GM23338 (cell line): ENCODE results near the gene SLC2A6. TPM values are rescaled to one million over a fixed set of nuclear protein-coding genes. Genes with fewer than 3 reads are reported as not detected.

ENCODE experiments used
- ATAC-seq: fragments of 200-7000 bp; cut with Tn5 transposase; 3 replicates; pipeline ENCODE4 v1.9.1; 2020
- DNase-seq: peaks from one replicate; pipeline ENCODE4 v3.0.0-alpha.2; 2015; ENCODE audit warnings: low spot score
- H2AFZ ChIP-seq: fragments of 200-600 bp; sonication (generic); 2 replicates; pipeline ENCODE4 v1.8.0; 2016; ENCODE audit warnings: antibody characterized with exemption, mild to moderate bottlenecking, moderate library complexity
- H3F3A ChIP-seq: fragments of 200-600 bp; sonication (generic); replicated peaks from 2 replicates; pipeline ENCODE4 v1.8.0; 2017; ENCODE audit warnings: antibody characterized with exemption, mixed run types, low read depth
- H3K27ac ChIP-seq: fragments of 200-600 bp; sonication (generic); 2 replicates; pipeline ENCODE4 v1.6.1; 2016; ENCODE audit warnings: low read depth
- H3K27me3 ChIP-seq: fragments of 200-600 bp; sonication (generic); 2 replicates; pipeline ENCODE4 v1.8.0; 2016; ENCODE audit warnings: mild to moderate bottlenecking, mixed run types, moderate library complexity; ENCODE audit not compliant: insufficient read depth
- H3K36me3 ChIP-seq: fragments of 200-600 bp; sonication (generic); 2 replicates; pipeline ENCODE4 v1.8.0; 2016; ENCODE audit warnings: mild to moderate bottlenecking; ENCODE audit not compliant: insufficient read depth
- H3K4me1 ChIP-seq: fragments of 200-600 bp; sonication (generic); 2 replicates; pipeline ENCODE4 v1.8.0; 2016; ENCODE audit warnings: mild to moderate bottlenecking, moderate library complexity; ENCODE audit not compliant: insufficient read depth
- H3K4me2 ChIP-seq: fragments of 200-600 bp; sonication (generic); 2 replicates; pipeline ENCODE4 v1.7.1; 2017; ENCODE audit warnings: mixed run types
- H3K4me3 ChIP-seq: fragments of 200-600 bp; sonication (generic); 2 replicates; pipeline ENCODE4 v1.6.1; 2016; ENCODE audit warnings: mixed run types
- H3K79me2 ChIP-seq: fragments of 200-600 bp; sonication (generic); replicated peaks from 2 replicates; pipeline ENCODE4 v1.8.0; 2017; ENCODE audit warnings: mild to moderate bottlenecking; ENCODE audit not compliant: insufficient read depth
- H3K9me2 ChIP-seq: fragments of 200-600 bp; sonication (generic); 2 replicates; pipeline ENCODE4 v1.8.0; 2017; ENCODE audit not compliant: insufficient read depth
- H4K20me1 ChIP-seq: fragments of 200-600 bp; sonication (generic); replicated peaks from 2 replicates; pipeline ENCODE4 v1.8.0; 2017; ENCODE audit warnings: mild to moderate bottlenecking; ENCODE audit not compliant: insufficient read depth
- H3K27ac Mint-ChIP-seq: 2 replicates; pipeline ENCODE4 v1.8.0; 2020; ENCODE audit warnings: inconsistent platforms, mild to moderate bottlenecking, moderate library complexity, mixed read lengths
- H3K27me3 Mint-ChIP-seq: 3 replicates; pipeline ENCODE4 v1.8.0; 2022; ENCODE audit warnings: low read depth, mild to moderate bottlenecking, moderate library complexity, mixed read lengths, inconsistent platforms; ENCODE audit not compliant: insufficient read depth, poor library complexity
- H3K36me3 Mint-ChIP-seq: 3 replicates; pipeline ENCODE4 v1.8.0; 2021; ENCODE audit warnings: low read depth, mild to moderate bottlenecking, inconsistent platforms, moderate library complexity, mixed read lengths
- H3K4me1 Mint-ChIP-seq: 3 replicates; pipeline ENCODE4 v1.8.0; 2020; ENCODE audit warnings: mild to moderate bottlenecking, inconsistent platforms, mixed read lengths
- H3K4me3 Mint-ChIP-seq: 3 replicates; pipeline ENCODE4 v1.8.0; 2021; ENCODE audit warnings: moderate library complexity, mild to moderate bottlenecking, inconsistent platforms, mixed read lengths
- H3K9me3 Mint-ChIP-seq: 3 replicates; pipeline ENCODE4 v1.8.0; 2020; ENCODE audit warnings: moderate library complexity, mild to moderate bottlenecking, inconsistent platforms, mixed read lengths
- POLR2AphosphoS5 ChIP-seq: IDR thresholded peaks from 2 replicates; pipeline ENCODE4 v1.6.1; 2016; ENCODE audit warnings: antibody characterized with exemption, low read depth
- STAT1 ChIP-seq: IDR thresholded peaks from one replicate; pipeline ENCODE4 v1.6.1; 2016; ENCODE audit warnings: antibody characterized with exemption; ENCODE audit not compliant: unreplicated experiment
- ZNF114 ChIP-seq: fragments of 250-450 bp; sonication (Bioruptor Pico); IDR thresholded peaks from 2 replicates; pipeline ENCODE4 v1.5.0; 2020; ENCODE audit warnings: mild to moderate bottlenecking, moderate library complexity
- polyA plus RNA-seq: library from polyadenylated mRNA; unstranded; fragments of >200 nt; fragmentation: Nextera tagmentation; extraction: Ambion mirVana; gene quantifications from 2 replicates; pipeline ENCODE4 v1.2.1, GENCODE V29; 2016
- total RNA-seq: library from RNA; depleted of rRNA; stranded (reverse); fragments of >200 nt; shearing (Covaris generic); gene quantifications from 2 replicates; pipeline ENCODE4 v1.2.3, GENCODE V29; 2014
- TF ChIP-seq, protein P1 (sequence below): IDR thresholded peaks from one replicate; pipeline ENCODE4 v1.6.1; 2018; ENCODE audit warnings: antibody characterized with exemption; ENCODE audit not compliant: unreplicated experiment
- TF ChIP-seq, protein P2 (sequence below), 2 experiments: fragments of 200-600 bp in 1 of 2; sonication (generic) in 1 of 2; conservative IDR thresholded peaks; 2 replicates each; pipeline versions ENCODE4 v1.5.1 to v1.6.1; 2016 to 2017; ENCODE audit warnings: antibody characterized with exemption in 2 of 2, low read depth in 2 of 2, mild to moderate bottlenecking in 2 of 2, moderate library complexity in 1 of 2
- TF ChIP-seq, protein P3 (sequence below): fragments of 250-450 bp; sonication (Bioruptor Pico); IDR thresholded peaks from 2 replicates; pipeline ENCODE4 v1.5.0; 2020; ENCODE audit warnings: mild to moderate bottlenecking, moderate library complexity

The SLC2A6 gene
- total and polyA plus RNA-seq, 2 experiments from 2014 or later: 17.5 to 39.3 TPM

DNA sequence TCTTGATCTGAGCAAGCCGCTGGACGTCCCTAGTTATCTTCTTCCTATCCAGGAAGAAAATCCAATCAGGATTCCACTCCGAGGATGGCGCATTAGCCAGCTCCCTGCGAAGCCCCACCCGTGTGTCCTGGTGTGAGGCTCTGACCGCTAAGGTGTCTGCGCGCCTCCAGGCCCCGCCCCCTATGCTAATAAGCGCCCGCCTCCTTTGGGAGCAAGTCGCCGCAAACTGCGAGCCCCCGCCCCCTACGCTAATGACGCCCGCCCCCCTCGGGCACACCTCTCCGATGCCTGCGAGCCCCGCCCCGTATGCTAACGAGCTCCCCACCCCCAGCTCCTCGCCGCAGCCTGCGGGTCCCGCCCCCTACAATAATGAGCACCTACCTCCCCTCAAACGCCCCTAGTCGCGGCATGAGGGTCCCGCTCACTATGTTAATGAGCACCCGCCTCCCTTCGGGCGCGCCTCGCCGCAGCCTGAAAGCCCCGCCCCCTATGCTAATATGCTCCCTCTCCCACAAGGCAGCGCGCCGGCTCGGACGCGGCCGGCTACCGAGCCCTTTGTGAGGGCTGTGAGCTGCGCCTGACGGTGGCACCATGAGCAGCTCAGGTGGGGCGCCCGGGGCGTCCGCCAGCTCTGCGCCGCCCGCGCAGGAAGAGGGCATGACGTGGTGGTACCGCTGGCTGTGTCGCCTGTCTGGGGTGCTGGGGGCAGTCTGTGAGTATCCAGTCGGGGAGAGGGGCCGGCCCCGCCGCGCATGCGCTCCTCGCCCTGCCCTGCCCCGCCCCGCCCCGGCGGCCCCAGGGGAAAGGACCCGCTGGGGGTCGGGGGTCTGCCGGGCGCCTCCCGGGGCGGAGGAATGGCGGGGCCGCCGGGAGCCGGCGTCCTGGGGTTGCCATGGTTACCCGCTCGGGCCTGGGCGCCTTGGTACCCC lies 19.2 kb downstream of the SLC2A6 start, which contains the start of gene CACFD1:
Gene CACFD1, plus strand, starts transcription at position 503 of the 929 bp plus-strand sequence. Its CDS starts 89 bp downstream, at position 592.
- Mint-ChIP-seq H3K4me1 (peaks cover 21% of the 10 kb centered on the region), H3K4me3 (peak within 1 kb of the TSS; percentile 91), H3K27ac (peak within 1 kb of the TSS; percentile 95), H3K27me3 (peaks cover 16% of the 10 kb centered on the region), H3K9me3 (no peaks in the 10 kb centered on the region), H3K36me3 (0 out of 3 replicates have a peak, but pooled peaks cover 3% of the 10 kb centered on the region)
- Histone ChIP-seq H3K27ac (peak within 1 kb of the TSS; percentile 96), H3F3A (0 out of 2 replicates have a peak, but pooled peaks cover 6% of the 10 kb centered on the region), H3K79me2 (peaks cover 13% of the 10 kb centered on the region; the same call in 1 of the 2 replicates), H3K4me2 (peak within 1 kb of the TSS; percentile 87), H3K4me3 (peak within 1 kb of the TSS; percentile 80), H2AFZ (peak within 1 kb of the TSS; percentile 60), H3K4me1 (peaks cover 15% of the 10 kb centered on the region; the same call in 1 of the 2 replicates), H4K20me1 (no peaks in the 10 kb centered on the region), H3K9me2 (no peaks in the 10 kb centered on the region), H3K27me3 (no peaks in the 10 kb centered on the region), H3K36me3 (no peaks in the 10 kb centered on the region)
- peak; percentile 78 for ATAC-seq
- TF ChIP-seq STAT1 (no peak), POLR2AphosphoS5 (peak; percentile 81)
- TF ChIP-seq, protein P1, sequence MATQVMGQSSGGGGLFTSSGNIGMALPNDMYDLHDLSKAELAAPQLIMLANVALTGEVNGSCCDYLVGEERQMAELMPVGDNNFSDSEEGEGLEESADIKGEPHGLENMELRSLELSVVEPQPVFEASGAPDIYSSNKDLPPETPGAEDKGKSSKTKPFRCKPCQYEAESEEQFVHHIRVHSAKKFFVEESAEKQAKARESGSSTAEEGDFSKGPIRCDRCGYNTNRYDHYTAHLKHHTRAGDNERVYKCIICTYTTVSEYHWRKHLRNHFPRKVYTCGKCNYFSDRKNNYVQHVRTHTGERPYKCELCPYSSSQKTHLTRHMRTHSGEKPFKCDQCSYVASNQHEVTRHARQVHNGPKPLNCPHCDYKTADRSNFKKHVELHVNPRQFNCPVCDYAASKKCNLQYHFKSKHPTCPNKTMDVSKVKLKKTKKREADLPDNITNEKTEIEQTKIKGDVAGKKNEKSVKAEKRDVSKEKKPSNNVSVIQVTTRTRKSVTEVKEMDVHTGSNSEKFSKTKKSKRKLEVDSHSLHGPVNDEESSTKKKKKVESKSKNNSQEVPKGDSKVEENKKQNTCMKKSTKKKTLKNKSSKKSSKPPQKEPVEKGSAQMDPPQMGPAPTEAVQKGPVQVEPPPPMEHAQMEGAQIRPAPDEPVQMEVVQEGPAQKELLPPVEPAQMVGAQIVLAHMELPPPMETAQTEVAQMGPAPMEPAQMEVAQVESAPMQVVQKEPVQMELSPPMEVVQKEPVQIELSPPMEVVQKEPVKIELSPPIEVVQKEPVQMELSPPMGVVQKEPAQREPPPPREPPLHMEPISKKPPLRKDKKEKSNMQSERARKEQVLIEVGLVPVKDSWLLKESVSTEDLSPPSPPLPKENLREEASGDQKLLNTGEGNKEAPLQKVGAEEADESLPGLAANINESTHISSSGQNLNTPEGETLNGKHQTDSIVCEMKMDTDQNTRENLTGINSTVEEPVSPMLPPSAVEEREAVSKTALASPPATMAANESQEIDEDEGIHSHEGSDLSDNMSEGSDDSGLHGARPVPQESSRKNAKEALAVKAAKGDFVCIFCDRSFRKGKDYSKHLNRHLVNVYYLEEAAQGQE: no peak
- DNase-seq: peak; percentile 99

DNA sequence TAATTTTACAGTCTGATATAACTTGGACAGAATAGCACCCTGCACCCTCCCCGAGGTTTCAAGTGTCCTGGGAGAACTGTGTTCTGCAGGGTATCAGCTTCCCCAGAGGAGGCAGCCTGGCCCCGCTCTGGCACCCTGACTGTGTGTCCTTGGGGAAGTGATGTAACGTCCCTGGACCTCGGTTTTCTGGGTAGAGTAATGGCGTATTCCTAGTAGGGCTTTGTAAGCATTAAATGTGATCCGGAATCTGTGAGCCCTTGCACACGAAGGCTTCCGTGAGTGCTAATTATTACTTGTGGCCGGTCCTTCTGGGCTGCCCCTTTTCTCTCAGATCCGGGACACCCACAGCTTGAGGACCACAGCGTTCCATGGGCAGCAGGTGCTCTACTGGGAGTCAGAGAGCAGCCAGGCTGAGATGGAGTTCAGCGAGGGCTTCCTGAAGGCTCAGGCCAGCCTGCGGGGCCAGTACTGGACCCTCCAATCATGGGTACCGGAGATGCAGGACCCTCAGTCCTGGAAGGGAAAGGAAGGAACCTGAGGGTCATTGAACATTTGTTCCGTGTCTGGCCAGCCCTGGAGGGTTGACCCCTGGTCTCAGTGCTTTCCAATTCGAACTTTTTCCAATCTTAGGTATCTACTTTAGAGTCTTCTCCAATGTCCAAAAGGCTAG lies 20.1 kb downstream of the SLC2A6 start:
- Histone ChIP-seq H3F3A (0 out of 2 replicates have a peak, but pooled peaks cover 6% of the 10 kb centered on the region), H3K79me2 (peaks cover 13% of the 10 kb centered on the region; the same call in 1 of the 2 replicates), H3K4me2 (peak overlapping the region; percentile 76), H4K20me1 (no peaks in the 10 kb centered on the region), H3K9me2 (no peaks in the 10 kb centered on the region), H3K27ac (no peak overlapping the region), H3K27me3 (no peaks in the 10 kb centered on the region), H3K4me1 (peaks cover 15% of the 10 kb centered on the region; the same call in 1 of the 2 replicates), H3K36me3 (no peaks in the 10 kb centered on the region), H3K4me3 (peak overlapping the region; percentile 80), H2AFZ (peak overlapping the region; percentile 60)
- DNase-seq: no peak
- H3K27ac Mint-ChIP-seq: no peak overlapping the region
- ATAC-seq: no peak
- H3K4me1 Mint-ChIP-seq: peaks cover 21% of the 10 kb centered on the region
- peak overlapping the region; percentile 80 for H3K4me3 Mint-ChIP-seq
- H3K9me3 Mint-ChIP-seq: no peaks in the 10 kb centered on the region
- no peaks in the 10 kb centered on the region for H3K36me3 Mint-ChIP-seq
- peaks cover 16% of the 10 kb centered on the region for H3K27me3 Mint-ChIP-seq
- TF ChIP-seq, protein P2, sequence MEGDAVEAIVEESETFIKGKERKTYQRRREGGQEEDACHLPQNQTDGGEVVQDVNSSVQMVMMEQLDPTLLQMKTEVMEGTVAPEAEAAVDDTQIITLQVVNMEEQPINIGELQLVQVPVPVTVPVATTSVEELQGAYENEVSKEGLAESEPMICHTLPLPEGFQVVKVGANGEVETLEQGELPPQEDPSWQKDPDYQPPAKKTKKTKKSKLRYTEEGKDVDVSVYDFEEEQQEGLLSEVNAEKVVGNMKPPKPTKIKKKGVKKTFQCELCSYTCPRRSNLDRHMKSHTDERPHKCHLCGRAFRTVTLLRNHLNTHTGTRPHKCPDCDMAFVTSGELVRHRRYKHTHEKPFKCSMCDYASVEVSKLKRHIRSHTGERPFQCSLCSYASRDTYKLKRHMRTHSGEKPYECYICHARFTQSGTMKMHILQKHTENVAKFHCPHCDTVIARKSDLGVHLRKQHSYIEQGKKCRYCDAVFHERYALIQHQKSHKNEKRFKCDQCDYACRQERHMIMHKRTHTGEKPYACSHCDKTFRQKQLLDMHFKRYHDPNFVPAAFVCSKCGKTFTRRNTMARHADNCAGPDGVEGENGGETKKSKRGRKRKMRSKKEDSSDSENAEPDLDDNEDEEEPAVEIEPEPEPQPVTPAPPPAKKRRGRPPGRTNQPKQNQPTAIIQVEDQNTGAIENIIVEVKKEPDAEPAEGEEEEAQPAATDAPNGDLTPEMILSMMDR (conservative IDR thresholded peaks at IDR 0.05; ENCODE audit: low read depth in 2 of 2): no peak
- TF ChIP-seq, protein P3, sequence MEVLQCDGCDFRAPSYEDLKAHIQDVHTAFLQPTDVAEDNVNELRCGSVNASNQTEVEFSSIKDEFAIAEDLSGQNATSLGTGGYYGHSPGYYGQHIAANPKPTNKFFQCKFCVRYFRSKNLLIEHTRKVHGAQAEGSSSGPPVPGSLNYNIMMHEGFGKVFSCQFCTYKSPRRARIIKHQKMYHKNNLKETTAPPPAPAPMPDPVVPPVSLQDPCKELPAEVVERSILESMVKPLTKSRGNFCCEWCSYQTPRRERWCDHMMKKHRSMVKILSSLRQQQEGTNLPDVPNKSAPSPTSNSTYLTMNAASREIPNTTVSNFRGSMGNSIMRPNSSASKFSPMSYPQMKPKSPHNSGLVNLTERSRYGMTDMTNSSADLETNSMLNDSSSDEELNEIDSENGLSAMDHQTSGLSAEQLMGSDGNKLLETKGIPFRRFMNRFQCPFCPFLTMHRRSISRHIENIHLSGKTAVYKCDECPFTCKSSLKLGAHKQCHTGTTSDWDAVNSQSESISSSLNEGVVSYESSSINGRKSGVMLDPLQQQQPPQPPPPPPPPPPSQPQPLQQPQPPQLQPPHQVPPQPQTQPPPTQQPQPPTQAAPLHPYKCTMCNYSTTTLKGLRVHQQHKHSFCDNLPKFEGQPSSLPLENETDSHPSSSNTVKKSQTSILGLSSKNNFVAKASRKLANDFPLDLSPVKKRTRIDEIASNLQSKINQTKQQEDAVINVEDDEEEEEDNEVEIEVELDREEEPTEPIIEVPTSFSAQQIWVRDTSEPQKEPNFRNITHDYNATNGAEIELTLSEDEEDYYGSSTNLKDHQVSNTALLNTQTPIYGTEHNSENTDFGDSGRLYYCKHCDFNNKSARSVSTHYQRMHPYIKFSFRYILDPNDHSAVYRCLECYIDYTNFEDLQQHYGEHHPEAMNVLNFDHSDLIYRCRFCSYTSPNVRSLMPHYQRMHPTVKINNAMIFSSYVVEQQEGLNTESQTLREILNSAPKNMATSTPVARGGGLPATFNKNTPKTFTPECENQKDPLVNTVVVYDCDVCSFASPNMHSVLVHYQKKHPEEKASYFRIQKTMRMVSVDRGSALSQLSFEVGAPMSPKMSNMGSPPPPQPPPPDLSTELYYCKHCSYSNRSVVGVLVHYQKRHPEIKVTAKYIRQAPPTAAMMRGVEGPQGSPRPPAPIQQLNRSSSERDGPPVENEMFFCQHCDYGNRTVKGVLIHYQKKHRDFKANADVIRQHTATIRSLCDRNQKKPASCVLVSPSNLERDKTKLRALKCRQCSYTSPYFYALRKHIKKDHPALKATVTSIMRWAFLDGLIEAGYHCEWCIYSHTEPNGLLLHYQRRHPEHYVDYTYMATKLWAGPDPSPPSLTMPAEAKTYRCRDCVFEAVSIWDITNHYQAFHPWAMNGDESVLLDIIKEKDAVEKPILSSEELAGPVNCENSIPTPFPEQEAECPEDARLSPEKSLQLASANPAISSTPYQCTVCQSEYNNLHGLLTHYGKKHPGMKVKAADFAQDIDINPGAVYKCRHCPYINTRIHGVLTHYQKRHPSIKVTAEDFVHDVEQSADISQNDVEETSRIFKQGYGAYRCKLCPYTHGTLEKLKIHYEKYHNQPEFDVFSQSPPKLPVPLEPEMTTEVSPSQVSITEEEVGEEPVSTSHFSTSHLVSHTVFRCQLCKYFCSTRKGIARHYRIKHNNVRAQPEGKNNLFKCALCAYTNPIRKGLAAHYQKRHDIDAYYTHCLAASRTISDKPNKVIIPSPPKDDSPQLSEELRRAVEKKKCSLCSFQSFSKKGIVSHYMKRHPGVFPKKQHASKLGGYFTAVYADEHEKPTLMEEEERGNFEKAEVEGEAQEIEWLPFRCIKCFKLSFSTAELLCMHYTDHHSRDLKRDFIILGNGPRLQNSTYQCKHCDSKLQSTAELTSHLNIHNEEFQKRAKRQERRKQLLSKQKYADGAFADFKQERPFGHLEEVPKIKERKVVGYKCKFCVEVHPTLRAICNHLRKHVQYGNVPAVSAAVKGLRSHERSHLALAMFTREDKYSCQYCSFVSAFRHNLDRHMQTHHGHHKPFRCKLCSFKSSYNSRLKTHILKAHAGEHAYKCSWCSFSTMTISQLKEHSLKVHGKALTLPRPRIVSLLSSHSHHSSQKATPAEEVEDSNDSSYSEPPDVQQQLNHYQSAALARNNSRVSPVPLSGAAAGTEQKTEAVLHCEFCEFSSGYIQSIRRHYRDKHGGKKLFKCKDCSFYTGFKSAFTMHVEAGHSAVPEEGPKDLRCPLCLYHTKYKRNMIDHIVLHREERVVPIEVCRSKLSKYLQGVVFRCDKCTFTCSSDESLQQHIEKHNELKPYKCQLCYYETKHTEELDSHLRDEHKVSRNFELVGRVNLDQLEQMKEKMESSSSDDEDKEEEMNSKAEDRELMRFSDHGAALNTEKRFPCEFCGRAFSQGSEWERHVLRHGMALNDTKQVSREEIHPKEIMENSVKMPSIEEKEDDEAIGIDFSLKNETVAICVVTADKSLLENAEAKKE: no peak
- TF ChIP-seq ZNF114 (CRISPR knock-in tag) (no peak), POLR2AphosphoS5 (no peak)
